Muscle of back (tissue), 11 donors: ENCODE data around the gene CCDC57. TPM values are rescaled to one million over a fixed set of nuclear protein-coding genes. Genes with fewer than 3 reads are reported as not detected.
A peak's percentile ranks its signal among the peaks of the same experiment; 100 is the strongest.

Experiments
- DNase-seq, 3 donors: peaks; one replicate each; pipeline versions ENCODE4 v3.0.0 to v3.0.0-alpha.2; 2013
- polyA plus RNA-seq, 10 donors: library from polyadenylated mRNA; unstranded; fragments of 120-200 nt; gene quantifications; one replicate each; pipeline ENCODE4 v1.2.1, GENCODE V29; 2013; ENCODE audit not compliant: insufficient read length in 10 of 10

CCDC57 gene
- polyA plus RNA-seq, 10 donors = 15.7 to 32.8 (median 22.1) TPM

DNA sequence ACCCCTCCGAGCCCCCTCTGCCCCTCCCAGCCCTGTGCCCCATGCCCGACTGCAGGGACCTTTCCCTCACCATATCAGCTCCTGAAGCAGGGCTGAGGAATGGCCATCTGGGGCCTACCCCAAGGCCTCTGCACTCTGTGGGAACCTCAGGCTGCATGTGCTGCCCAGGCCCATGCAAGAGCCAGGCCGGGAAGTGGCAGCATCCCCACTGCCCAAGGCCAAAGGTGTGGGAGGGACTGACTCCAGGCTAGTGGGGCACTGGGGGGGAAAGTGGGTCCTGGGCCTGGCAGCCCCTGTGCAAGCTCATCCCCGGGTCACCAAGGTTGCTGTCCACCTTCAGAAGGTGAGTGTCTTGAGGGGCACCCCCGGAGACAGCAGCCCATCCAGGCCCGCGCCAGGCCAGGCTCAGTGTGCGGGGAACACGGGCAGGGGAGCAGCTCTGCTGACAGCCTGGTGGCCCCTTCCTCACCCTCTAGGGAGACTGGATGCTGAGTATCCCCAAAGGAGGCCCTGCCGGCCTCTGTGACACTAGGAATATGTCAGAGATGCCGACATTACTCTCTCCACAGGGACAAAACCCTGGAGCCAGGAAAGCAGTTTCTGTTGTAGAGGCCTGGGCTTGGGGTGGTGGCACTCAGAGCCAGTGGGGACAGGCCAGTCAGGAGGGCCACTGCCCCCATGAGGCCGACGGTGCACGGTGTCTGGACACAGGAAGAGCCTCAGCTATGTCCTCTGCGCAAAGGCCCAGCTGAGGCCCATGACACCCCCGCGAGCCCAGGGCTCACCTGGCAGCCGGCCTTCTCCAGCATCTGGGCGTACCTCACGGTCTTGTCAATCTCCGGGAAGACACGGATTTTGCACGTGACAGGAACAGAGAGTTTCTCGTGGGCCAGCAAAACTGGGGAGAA lies 150.3 kb downstream of the CCDC57 start:
- DNase-seq = no peak

DNA sequence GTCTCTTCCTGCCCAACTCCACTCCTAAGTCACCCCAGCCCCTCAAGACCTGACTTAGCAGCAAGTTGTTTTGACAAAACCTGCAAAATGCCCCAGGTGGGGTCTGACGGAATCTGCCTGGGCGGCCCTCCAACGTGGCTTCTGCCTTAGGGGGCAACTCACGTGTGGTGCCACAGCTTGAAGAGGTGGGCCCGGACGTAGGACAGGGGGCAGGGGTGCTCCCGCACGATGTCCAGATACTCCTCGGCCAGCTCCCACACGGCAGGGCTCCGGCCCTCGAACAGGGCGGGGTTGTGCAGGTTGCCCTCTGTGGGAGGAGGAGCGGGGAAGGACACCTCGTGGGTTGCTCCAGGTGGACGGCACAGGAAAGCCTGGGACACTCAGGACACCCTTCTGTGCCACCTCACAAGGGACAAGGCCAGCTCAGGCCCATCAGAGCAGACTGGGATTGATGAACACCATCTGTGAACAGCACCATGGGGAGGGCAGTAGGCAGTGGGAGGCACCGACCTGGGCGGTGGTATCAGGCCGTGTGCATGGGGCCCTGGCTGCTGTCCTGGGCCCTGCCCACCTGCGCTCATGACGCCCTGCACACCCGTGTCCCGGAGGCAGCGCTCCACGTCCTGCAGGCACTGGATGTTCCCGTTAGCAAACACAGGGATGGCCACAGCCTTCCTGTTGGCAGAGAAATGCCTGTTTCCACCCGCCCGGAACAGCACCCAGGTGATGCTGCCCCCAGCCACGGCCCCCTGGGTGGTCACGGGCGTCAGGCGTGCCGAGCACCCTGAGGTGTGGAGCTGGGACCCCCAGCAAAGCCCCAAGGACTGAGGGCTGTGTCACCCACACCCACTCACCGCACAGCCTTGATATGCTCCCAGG lies 151.4 kb downstream of the CCDC57 start:
- DNase-seq = peak in 1 of 3 donors; percentile 2

DNA sequence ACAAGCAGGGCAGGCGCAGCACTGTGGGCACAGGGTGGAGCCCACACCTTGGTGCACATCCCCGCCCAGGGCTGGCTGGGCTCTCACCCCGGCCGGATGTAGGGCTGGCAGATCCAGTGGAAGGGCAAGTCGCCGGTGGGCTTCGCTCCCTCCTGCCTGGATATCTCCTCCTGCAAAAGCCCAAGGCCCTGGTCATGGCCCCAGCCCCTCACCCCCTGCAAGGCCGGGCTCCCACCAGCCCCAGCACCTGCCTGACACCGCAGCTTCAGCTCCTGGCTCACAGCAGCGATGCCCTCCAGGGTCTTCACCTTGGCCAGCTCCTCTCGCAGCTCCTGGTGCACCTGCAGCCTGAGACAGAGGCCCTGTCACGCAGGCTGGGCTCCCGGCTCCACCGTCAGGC lies 152.0 kb downstream of the CCDC57 start:
- peak in 1 of 3 donors; percentile 2 for DNase-seq

DNA sequence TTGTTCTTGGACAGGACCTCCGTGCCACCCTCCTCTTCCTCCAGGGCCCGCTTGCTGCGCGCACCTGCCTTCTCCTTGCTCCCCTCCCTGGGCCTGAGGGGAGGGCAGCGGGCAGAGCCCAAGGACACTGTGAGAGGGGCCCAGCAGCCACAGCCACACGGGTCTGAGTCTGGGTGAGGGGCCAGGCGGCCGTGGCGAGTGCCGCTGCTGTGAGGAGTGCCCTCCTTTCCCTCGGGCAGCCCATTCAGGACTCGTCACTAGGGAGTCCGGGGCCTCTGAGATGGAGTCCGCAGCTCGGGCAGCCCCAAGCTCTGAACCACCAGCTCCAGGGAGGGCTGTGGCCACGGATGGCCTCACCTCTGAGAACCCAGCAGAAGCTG lies 152.7 kb downstream of the CCDC57 start:
- no peak for DNase-seq

GRCh38 chr17:82059272-82060000 lies 153.2 kb downstream of the CCDC57 start:
- peak in 1 of 3 donors; percentile 9 for DNase-seq

- peak in 1 of 3 donors; percentile 3 for DNase-seq
These were observed 153.8 kb downstream of the CCDC57 start for GRCh38 chr17:82058855-82059249.

DNA sequence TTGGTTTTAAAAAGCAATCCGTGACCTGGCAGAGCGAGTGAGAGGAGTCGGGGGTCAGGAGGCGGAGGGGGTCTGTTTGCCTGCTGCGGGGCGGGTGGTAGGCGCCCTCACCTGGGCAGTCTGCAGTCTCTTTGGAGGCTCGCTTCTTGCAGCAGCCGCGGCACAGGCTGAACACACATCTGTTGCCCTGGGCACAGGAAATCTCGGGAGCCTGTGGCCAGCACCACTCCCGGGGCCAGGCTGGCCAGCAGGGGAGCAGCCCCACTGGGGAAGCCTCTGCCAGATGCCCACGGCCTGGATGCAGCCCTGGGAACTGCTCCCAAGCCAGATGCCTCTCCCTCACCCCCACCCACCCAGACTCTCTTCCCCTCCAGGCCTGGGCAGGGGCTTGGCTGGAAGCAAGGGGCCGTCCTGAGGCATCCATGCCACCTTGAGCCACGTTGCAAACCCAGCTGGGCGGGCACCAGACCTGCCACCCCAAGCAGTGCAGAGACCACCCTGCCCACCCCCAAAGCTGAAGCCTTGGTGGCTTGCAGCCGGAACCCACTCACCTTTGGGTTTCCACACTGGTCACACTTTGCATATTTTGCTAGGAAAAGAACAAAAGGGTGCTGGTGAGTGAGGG lies 154.3 kb downstream of the CCDC57 start:
- DNase-seq = peak in 1 of 3 donors; percentile 2

GRCh38 chr17:82056729-82057621 lies 155.7 kb downstream of the CCDC57 start:
- DNase-seq = peak in 1 of 3 donors; percentile 11

GRCh38 chr17:82055965-82056728 lies 156.5 kb downstream of the CCDC57 start:
- DNase-seq = peak in 1 of 3 donors; percentile 2

DNA sequence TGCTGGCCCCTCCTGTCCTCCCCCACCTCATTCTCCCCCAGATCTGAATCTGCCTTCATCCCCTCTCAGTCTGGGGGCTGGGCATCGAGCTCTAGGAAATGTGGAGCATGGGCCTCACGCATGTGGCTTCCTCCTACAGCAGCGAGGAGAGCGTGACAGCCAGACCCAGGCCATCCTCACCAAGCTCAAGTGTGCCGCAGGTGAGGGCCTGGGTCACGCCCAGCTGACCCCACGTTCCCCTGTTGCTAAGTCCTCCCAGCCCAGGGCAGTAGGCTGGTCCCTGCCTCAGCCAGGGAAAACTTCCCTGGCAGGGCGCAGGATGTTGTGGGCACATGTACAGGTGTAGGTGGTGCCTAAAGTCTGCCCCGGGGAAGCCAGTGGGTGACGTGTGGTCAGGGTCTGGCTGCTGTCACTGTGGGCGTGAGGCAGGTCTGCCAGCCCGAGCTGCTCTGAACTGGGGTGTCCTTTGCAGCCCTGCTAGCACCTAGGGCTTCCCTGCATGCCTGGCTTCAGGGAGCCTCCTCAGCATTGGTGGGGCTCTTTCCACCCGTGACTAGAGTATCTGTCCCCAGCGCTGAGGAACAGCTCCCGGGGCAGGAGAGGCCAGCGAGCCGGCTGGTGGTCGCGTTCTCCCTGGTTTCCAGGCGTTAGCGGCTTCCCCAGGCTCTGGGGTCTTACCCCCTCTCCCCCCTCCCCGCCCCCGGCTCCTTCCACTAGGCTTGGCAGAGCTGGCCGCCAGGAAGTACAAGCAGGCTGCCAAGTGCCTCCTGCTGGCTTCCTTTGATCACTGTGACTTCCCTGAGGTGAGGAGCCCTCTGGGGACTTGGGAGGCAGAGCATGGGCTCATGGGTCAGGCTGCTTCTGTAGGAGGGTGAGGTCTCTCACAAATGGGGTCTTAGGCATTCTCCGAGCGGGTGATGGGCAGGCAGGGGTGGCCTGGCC lies 157.3 kb downstream of the CCDC57 start:
- peak in 1 of 3 donors; percentile 1 for DNase-seq

DNA sequence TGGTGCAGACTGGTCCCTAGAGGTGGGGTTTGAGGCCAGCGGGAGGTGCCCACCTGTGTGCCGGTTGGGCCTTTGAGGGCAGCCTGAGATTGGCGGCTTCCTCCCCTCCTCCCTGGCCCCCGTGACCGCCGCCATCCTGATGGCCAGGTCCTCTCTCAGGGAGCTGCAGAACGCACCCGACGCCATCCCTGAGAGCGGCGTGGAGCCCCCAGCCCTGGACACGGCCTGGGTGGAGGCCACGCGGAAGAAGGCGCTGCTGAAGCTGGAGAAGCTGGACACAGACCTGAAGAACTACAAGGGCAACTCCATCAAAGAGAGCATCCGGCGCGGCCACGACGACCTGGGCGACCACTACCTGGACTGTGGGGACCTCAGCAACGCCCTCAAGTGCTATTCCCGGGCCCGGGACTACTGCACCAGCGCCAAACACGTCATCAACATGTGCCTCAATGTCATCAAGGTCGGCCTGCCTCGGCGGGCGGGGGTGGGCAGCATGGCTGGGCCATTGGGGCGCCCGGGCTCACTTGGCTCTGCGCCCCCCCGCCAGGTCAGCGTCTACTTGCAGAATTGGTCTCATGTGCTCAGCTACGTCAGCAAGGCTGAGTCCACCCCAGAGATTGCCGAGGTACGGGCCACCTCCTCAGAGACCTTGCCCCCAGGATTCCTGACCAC lies 158.2 kb downstream of the CCDC57 start:
- DNase-seq = peak in 1 of 3 donors; percentile 2

DNA sequence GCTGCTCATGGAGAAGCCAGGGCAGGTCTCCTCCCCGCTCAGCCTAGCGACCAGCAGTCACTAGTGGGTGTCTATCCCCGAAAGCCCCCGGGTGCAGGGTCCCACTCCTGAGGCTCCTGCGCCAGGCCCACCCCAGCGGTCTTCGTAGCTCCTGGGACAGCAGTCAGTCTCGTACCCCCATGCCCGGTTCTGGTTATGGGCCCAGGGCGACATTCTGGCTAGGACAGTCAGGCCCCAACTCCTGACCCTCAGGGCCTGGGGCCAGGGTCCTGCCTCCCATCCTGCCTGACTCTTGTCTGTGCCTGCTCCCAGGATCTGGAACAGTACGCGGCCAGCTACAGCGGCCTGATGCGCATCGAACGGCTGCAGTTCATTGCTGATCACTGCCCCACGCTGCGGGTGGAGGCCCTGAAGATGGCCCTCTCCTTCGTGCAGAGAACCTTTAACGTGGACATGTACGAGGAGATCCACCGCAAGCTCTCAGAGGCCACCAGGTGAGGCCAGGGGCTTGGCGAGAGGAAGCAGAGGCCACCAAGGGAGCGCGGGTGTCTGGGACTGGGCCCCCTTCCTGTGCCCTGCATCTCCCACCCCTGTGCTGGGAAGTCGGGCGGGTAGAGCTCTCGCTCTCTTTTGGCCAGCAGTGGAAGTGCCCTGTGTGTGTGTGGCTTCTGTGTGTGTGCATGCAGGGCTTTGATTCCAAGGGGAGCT lies 158.9 kb downstream of the CCDC57 start:
- peak in 1 of 3 donors; percentile 5 for DNase-seq

- DNase-seq = peak in 1 of 3 donors; percentile 0
These were observed 159.5 kb downstream of the CCDC57 start for GRCh38 chr17:82053130-82053529.

DNA sequence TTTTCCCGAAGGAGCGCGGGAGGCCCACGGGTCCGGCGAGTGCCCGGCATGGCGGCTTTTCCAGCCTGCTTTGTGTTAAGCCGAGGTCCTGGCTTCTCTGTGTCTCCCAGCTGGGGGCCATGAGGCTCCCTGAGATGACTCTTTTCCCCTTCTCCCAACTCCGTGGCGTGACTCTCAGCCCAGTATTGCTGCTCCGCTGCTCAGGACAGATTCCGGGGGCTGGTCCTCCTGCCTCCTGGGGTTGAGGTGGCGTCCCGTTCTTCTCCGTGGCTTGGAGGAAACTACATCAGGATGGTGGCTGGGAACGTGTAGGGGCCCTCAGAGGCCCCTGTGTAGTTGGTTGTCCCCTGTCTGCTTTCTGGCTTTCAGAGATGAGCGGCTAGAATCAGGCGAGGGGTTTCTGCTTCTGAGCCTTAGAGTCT lies 160.0 kb downstream of the CCDC57 start:
- DNase-seq = no peak

GRCh38 chr17:82051776-82052637 lies 160.6 kb downstream of the CCDC57 start, which contains the start of the genes GPS1 and RFNG:
TSS of gene GPS1 (plus strand) at chr17:82051898. CDS start at chr17:82051932, 34 bp downstream.
TSS of gene RFNG (minus strand) at chr17:82051811. CDS start at chr17:82051766, 45 bp downstream.
- DNase-seq = peak; percentile 47 to 88 (median 77)
